NOMO-1 (cell line): ENCODE results near the gene PHC2.
"Not testable (repeated sequence)": the region's sequence is repeated elsewhere in the genome, so short reads cannot be mapped to it uniquely, and the experiment has no call there.

Source experiments
- DNase-seq, 2 experiments: peaks; one replicate each; lab custom pipeline; 2025; ENCODE audit not compliant: unreplicated experiment in 2 of 2; lab: John Stamatoyannopoulos, UW

PHC2 gene

GRCh38 chr1:33319949-33320618 is 110.8 kb downstream of the PHC2 start:
- no peak for DNase-seq

GRCh38 chr1:33319186-33319948 is 111.5 kb downstream of the PHC2 start:
- no peak for DNase-seq

DNA sequence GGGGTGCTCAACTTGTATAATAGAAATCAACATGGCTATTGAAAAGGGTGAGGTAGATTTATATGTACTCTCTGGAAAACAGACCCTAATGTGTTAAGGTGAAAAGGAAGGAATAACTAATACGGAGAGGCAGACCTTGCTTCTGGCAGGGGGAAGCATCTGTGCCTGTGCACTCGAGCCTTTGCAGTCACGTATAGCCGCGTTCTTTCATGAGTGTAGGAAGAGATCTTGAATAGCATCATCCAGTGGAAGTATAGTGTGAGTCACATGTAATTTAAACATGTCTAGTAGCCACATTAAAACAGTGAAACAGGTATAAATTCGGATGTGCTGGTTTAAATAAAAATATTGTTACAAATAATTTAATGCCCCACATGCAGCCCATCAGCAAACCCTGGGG is 112.9 kb downstream of the PHC2 start:
- DNase-seq: no peak

DNA sequence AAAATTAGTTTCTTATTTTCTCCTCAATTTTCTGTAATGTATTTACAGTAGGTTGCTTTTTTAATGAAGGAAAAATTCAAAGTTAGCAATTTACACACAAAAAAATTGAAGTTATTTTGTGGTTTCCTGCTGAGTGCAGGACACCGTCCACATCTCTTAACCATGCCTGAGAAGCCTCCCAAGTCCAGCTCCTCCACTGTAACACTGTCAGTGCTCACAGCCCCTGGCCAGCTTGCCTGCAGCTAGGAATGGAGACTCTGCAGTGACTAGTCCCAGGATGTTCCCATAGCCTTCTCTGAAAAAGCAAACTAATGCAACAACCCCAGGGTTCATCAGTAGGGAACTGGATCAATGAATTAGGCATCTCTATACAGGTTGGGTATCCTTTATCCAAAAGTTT is 113.5 kb downstream of the PHC2 start:
- no peak for DNase-seq

GRCh38 chr1:33316601-33317000 is 114.3 kb downstream of the PHC2 start:
- no peak for DNase-seq

- DNase-seq: no peak
Measured at GRCh38 chr1:33314416-33314815, 116.5 kb downstream of the PHC2 start.

GRCh38 chr1:33312413-33312749 is 118.5 kb downstream of the PHC2 start:
- no peak for DNase-seq

DNA sequence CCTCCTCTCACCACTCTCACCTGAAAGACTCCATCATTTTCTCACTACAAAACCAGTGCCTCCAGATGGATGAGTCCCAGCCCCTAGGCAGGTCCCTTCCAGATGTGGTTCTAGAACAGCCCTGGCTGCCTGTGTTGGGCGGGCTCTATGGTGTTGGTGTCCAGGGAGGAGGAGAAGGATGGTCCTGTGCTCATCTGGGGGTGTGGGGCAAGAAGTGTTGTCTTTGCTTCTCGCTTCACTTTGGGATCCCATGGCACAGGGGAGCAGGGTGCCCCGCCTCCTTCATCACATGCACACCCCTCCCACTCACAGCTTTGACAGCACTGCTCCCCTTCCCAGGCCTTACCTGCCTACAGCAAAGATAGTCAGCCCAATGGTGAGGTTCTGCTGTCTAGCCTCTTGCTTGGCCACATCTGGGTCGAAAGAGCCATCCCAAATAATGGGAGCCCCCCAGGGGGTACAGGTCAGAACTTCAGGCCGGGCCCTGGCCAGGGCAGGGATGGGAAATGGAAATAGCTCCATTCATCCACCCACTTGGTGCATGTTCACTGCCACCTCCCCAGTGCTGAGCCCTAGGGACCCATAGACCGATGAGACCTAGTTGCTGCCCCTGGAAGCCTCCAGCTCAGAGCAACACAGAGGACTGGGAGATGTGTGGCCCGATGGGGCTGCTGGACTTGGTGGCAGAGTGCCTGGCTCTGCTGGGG is 119.0 kb downstream of the PHC2 start:
- DNase-seq: no peak

DNA sequence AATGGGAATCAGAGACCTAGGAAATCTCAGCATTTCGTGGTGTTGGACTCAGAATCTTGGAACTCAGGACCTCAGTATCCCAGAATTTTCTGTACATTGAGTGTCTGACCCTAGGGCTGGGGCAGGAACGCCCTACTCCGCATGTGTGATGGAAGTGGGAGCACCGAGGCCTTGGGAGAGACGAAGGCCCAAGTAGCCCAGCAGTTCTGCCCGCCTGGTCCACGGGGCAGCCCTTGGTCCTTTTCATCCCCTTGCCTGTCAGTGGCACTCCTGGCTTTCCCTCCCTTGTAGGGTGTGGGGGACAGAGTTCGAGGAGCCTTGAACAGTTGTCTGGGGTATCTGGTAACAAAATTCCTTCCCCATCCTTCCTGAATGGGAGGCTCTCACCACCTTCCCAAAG is 120.2 kb downstream of the PHC2 start:
- DNase-seq: no peak

DNA sequence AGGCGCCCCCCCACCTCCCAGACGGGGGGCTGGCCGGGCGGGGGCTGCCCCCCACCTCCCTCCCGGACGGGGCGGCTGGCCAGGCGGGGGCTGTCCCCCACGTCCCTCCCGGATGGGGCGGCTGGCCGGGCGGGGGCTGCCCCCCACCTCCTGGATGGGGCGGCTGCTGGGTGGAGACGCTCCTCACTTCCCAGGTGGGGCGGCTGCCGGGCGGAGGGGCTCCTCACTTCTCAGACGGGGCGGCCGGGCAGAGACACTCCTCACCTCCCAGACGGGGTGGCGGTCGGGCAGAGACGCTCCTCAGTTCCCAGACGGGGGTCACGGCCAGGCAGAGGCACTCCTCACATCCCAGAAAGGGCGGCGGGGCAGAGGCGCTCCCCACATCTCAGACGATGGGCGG is 121.5 kb downstream of the PHC2 start:
- DNase-seq: not testable (repeated sequence)

DNA sequence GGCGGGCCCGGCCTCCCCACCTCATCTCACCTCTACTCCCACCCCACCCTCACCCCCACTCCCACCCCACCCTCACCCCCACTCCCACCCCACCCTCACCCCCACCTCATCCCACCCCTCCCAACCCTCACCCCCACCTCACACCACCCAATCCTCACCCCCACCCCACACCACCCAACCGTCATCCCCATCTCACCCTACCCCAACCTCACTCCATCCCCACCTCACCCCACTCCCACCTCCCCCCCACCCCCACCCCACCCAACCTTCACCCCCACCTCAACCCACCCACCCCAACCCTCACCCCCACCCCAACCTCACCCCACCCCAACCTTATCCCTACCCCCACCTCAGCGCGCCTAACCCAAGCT is 123.4 kb downstream of the PHC2 start:
- no peak for DNase-seq

- no peak for DNase-seq
Measured at GRCh38 chr1:33306653-33307493, 124.0 kb downstream of the PHC2 start.

DNA sequence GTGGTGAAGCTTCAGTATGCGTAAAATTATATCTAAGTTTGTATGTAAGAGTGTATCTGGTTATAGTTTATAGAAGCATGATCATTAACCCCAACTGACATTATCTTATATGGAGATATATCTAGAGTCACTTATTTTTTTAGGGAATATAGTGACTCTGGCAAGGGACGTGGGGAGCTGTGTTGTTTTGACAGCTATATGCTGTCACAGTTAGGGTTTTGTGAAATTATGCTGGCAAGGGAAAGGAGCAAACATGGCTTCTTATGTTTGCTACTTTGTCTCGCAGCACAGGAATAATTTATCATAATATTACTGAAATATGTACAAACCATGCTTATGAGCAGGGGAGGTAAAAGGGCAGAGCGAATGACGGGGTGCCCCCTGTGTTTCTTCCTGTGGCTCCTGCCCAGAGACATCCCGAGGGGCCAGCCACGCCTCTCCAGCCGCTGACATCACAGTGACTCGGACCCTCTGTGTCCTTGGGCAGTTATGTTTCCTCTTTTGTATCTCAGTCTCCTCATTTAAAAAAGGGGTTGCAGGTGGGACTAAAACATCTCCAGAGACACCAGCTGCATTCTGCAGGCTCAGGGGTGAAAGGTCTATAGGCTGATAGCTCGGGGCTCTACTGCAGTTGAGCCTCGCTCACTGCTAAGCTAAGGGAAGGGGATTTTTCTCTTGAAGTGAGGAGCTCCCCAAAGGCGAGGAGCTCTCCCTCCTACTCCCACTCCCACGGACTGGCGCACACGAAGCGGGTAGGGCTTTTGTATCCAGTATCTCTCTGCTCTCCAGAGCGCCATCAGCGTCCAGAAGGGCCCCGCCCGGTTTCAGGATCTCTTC is 124.9 kb downstream of the PHC2 start:
- DNase-seq: no peak

DNA sequence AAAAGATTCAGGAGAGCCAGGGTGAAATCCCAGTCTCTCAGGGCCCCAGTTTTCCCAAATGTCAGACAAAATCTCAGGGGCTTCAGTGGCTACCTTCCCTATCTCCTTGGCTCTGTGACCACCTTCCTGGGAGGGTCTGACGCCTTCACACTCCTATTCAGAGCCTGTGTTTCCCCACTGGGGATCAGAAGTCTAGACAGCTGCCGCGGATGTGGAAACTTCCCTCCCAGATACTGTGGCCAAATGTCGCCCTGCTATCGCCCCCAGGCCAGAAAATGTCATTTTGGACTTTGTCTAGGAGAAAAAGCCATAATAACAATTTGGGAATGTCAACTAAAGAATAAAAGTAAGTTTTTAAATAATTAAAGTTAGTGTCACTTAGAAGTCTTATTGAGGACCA is 125.9 kb downstream of the PHC2 start:
- no peak for DNase-seq

DNA sequence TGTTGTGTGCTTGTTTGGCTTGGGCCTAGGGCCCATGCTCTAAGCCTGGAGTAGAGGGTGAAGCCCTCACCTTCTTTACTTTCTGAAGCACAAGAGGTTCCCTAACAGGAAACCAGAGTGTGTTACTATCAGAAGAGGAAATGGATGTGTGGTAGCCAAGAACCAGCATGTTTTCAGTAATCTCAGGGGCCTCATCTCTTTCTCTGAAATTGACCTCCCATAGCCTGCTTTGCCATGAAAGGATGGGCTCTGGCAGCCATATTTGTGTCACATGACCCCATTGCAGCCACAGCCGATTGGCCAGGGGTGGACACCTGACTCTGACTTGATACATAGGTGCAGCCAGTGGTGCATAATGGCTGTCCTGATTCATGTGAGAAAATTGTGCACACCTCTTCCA is 128.6 kb downstream of the PHC2 start:
- peak in 1 of 2 experiments; percentile 8 for DNase-seq

DNA sequence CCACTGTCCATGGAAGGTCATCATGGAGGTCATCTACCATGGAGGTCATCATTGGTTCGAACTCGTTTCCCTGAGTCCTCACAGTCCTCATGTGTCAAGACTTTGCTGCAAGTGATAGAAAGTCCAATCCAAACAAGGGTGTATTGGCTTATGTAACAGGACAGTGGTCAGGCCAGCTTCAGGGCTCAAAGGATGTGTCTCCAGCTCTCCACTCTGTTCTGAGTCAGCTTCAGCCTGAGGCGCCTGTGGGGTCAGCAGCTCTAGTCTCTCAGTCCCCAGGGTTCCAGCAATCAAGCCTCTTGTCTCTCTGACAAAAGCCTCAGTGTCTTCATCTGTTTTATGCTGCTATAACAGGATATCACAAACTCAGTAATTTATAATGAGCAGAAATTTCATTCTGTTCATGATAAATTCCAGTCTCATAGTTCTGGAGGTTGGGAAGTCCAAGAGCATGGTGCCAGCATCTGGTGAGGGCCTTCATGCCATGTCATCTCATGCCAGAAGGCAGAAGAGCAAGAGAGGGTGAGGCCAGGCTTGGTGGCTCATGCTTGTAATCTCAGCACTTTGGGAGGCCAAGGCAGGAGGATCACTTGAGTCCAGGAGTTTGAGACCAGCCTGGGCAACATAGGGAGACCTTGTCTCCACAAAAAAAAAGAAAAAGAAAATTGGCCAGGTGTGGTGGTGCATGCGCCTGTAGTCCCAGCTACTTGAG is 129.5 kb downstream of the PHC2 start:
- no peak for DNase-seq

GRCh38 chr1:33300673-33301072 is 130.2 kb downstream of the PHC2 start:
- no peak for DNase-seq

DNA sequence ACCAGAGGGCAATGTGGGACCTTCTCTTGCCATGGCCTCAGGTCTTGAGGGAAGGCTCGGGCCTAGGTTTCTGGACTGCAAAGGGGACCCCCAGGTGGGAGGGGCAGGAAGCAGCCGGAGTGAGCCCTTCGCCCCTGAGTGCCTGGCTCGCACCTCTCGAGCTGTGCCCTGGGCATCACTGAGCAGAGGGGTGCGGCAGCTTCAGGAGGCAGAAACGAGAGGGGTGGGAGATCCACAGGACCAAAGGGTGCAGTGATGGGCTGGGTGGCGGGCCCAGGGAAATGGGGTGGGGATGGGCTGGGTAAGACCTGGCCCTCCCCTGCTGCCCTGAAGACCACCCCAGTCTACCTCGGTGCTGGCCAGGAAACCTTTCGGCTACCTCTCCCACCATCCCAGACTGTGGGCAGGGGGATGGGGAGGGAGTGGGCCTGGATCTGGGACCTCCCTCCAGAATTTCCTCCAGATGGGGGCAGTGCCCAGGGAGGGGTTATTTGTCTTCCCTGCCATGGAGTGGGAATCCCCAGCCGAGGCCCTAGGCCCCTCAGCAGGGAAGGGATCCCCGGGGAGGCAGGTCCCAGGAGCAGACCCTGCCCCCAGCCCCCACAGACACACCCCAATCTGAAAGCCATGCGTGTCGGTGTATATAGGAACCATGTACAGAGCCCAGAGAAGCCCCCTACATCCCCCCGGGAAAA is 131.3 kb downstream of the PHC2 start:
- no peak for DNase-seq

GRCh38 chr1:33298623-33299277 is 132.1 kb downstream of the PHC2 start:
- peak; percentile 17 to 36 for DNase-seq
